OCI-LY3 (cell line): ENCODE results near the gene USE1.

Source experiments
- H2AFZ ChIP-seq: fragments of 200-600, 300-600 bp; shearing (Covaris generic); 2 replicates; pipeline ENCODE4 v1.6.0; 2014; ENCODE audit warnings: antibody characterized with exemption, low read depth, low read length
- H3K27ac ChIP-seq: fragments of 200-600, 300-600 bp; sonication (generic); 2 replicates; pipeline ENCODE4 v1.5.1; 2014; ENCODE audit warnings: mild to moderate bottlenecking, low read length, moderate library complexity, mixed read lengths
- H3K27me3 ChIP-seq: fragments of 200-600, 300-600 bp; sonication (generic); 2 replicates; pipeline ENCODE4 v1.6.1; 2014; ENCODE audit warnings: low read depth, low read length, mixed read lengths
- H3K36me3 ChIP-seq: fragments of 200-600, 300-600 bp; sonication (generic); replicated peaks from 2 replicates; pipeline ENCODE3; 2014; ENCODE audit warnings: low read depth, low read length, mixed read lengths
- H3K4me1 ChIP-seq: fragments of 300-600, 200-600 bp; sonication (generic); 2 replicates; pipeline ENCODE4 v1.6.1; 2014; ENCODE audit warnings: low read length, mixed read lengths
- H3K4me2 ChIP-seq: fragments of 200-600, 300-600 bp; sonication (generic); 2 replicates; pipeline ENCODE4 v1.6.1; 2014; ENCODE audit warnings: low read length, mixed read lengths
- H3K4me3 ChIP-seq: fragments of 300-600, 200-600 bp; sonication (generic); 2 replicates; pipeline ENCODE4 v1.5.1; 2014; ENCODE audit warnings: antibody characterized with exemption, mild to moderate bottlenecking, low read length, moderate library complexity
- H3K79me2 ChIP-seq: fragments of 300-600, 200-600 bp; shearing (Covaris generic); 2 replicates; pipeline ENCODE4 v1.6.1; 2014; ENCODE audit warnings: mild to moderate bottlenecking, low read length, mixed read lengths
- H3K9ac ChIP-seq: fragments of 300-600, 200-600 bp; shearing (Covaris generic); 2 replicates; pipeline ENCODE4 v1.6.0; 2014; ENCODE audit warnings: mild to moderate bottlenecking, low read length, moderate library complexity
- H3K9me3 ChIP-seq: fragments of 200-600, 300-600 bp; shearing (Covaris generic); 2 replicates; pipeline ENCODE4 v1.6.1; 2014; ENCODE audit warnings: low read length, mixed read lengths; ENCODE audit not compliant: insufficient read depth
- H4K20me1 ChIP-seq: fragments of 200-600, 300-600 bp; sonication (generic); 2 replicates; pipeline ENCODE4 v1.6.1; 2016; ENCODE audit warnings: low read length, mixed read lengths; ENCODE audit not compliant: insufficient read depth
- CTCF ChIP-seq: fragments of 200-600, 300-600 bp; sonication (generic); IDR thresholded peaks from 2 replicates; pipeline ENCODE4 v1.5.1; 2014; ENCODE audit warnings: antibody characterized with exemption, low read length, low read depth
- EZH2phosphoT487 ChIP-seq: fragments of 200-600 bp; shearing (Covaris generic); IDR thresholded peaks from 2 replicates; pipeline ENCODE4 v1.6.1; 2018; ENCODE audit warnings: antibody characterized with exemption, mixed run types, low read depth

The USE1 gene

GRCh38 chr19:17197666-17198065, 17.5 kb upstream of the USE1 start:
- H3K4me3 ChIP-seq: no peak overlapping the region
- no peaks in the 10 kb centered on the region for H3K9me3 ChIP-seq
- H3K4me2 ChIP-seq: no peak overlapping the region
- no peak overlapping the region for H3K9ac ChIP-seq
- H3K79me2 ChIP-seq: no peaks in the 10 kb centered on the region
- TF ChIP-seq CTCF (no peak), EZH2phosphoT487 (no peak)
- H3K36me3 ChIP-seq: peaks cover 70% of the 10 kb centered on the region
- H3K27ac ChIP-seq: no peak overlapping the region
- 0 out of 2 replicates have a peak, but pooled peaks cover 3% of the 10 kb centered on the region for H4K20me1 ChIP-seq
- no peak overlapping the region for H2AFZ ChIP-seq
- no peaks in the 10 kb centered on the region for H3K4me1 ChIP-seq
- no peaks in the 10 kb centered on the region for H3K27me3 ChIP-seq

- Histone ChIP-seq H3K4me2 (no peak overlapping the region), H3K9me3 (no peaks in the 10 kb centered on the region), H2AFZ (no peak overlapping the region), H3K9ac (no peak overlapping the region), H3K27me3 (no peaks in the 10 kb centered on the region), H3K36me3 (peaks cover 69% of the 10 kb centered on the region), H3K27ac (no peak overlapping the region), H4K20me1 (0 out of 2 replicates have a peak, but pooled peaks cover 3% of the 10 kb centered on the region), H3K79me2 (no peaks in the 10 kb centered on the region), H3K4me3 (no peak overlapping the region), H3K4me1 (no peaks in the 10 kb centered on the region)
- TF ChIP-seq CTCF (no peak), EZH2phosphoT487 (no peak)
These were observed 14.6 kb upstream of the USE1 start for GRCh38 chr19:17200408-17201079.

- no peak overlapping the region for H3K4me2 ChIP-seq
- H3K4me3 ChIP-seq: no peak overlapping the region
- no peak overlapping the region for H3K27ac ChIP-seq
- H4K20me1 ChIP-seq: 0 out of 2 replicates have a peak, but pooled peaks cover 3% of the 10 kb centered on the region
- no peaks in the 10 kb centered on the region for H3K79me2 ChIP-seq
- H3K9me3 ChIP-seq: no peaks in the 10 kb centered on the region
- no peak for TF ChIP-seq EZH2phosphoT487
- no peak for TF ChIP-seq CTCF
- H2AFZ ChIP-seq: no peak overlapping the region
- no peaks in the 10 kb centered on the region for H3K4me1 ChIP-seq
- H3K27me3 ChIP-seq: no peaks in the 10 kb centered on the region
- H3K9ac ChIP-seq: no peak overlapping the region
- peaks cover 79% of the 10 kb centered on the region for H3K36me3 ChIP-seq
These were observed 12.9 kb upstream of the USE1 start for GRCh38 chr19:17202249-17202648.

GRCh38 chr19:17202713-17203112, 12.4 kb upstream of the USE1 start:
- no peaks in the 10 kb centered on the region for H3K4me1 ChIP-seq
- H2AFZ ChIP-seq: no peak overlapping the region
- no peak overlapping the region for H3K4me2 ChIP-seq
- no peaks in the 10 kb centered on the region for H3K9me3 ChIP-seq
- H3K27me3 ChIP-seq: no peaks in the 10 kb centered on the region
- H3K27ac ChIP-seq: no peak overlapping the region
- H3K36me3 ChIP-seq: peaks cover 77% of the 10 kb centered on the region
- no peaks in the 10 kb centered on the region for H3K79me2 ChIP-seq
- H3K4me3 ChIP-seq: no peak overlapping the region
- no peak for TF ChIP-seq CTCF
- TF ChIP-seq EZH2phosphoT487: no peak
- H3K9ac ChIP-seq: no peak overlapping the region
- 0 out of 2 replicates have a peak, but pooled peaks cover 3% of the 10 kb centered on the region for H4K20me1 ChIP-seq
